GDM1 (cell line): Measurements from ENCODE around the gene C1QTNF9.
A peak's percentile ranks its signal among the peaks of the same experiment; 100 is the strongest.
"Not testable (repeated sequence)": the region's sequence is repeated elsewhere in the genome, so short reads cannot be mapped to it uniquely, and the experiment has no call there.

Experiments
- DNase-seq: peaks from one replicate; lab custom pipeline; 2025; lab: John Stamatoyannopoulos, UW

C1QTNF9 gene

GRCh38 chr13:24309300-24309699, at the start of gene C1QTNF9:
Gene C1QTNF9 (plus strand): TSS chr13:24309580. CDS start chr13:24316004, 6,424 bp downstream.
- DNase-seq = not testable (repeated sequence)

- no peak for DNase-seq
These were observed 47.8 kb upstream of the C1QTNF9 start for GRCh38 chr13:24261566-24261965.

GRCh38 chr13:24263632-24264031, 45.7 kb upstream of the C1QTNF9 start:
- no peak for DNase-seq

- peak; percentile 65 for DNase-seq
These were observed 44.4 kb upstream of the C1QTNF9 start for GRCh38 chr13:24264976-24265375.

- DNase-seq = no peak
These were observed 43.9 kb upstream of the C1QTNF9 start for GRCh38 chr13:24265453-24265852.

- DNase-seq = no peak
These were observed 42.1 kb upstream of the C1QTNF9 start for GRCh38 chr13:24267274-24267673.

GRCh38 chr13:24267801-24268200, 41.6 kb upstream of the C1QTNF9 start:
- DNase-seq = no peak

GRCh38 chr13:24269821-24270220, 39.6 kb upstream of the C1QTNF9 start:
- no peak for DNase-seq

GRCh38 chr13:24270639-24271141, 38.7 kb upstream of the C1QTNF9 start:
- DNase-seq = peak; percentile 64

GRCh38 chr13:24271231-24271600, 38.2 kb upstream of the C1QTNF9 start:
- no peak for DNase-seq

- peak; percentile 78 for DNase-seq
These were observed 37.6 kb upstream of the C1QTNF9 start for GRCh38 chr13:24271601-24272451.

- DNase-seq = no peak
These were observed 36.8 kb upstream of the C1QTNF9 start for GRCh38 chr13:24272452-24273161.

GRCh38 chr13:24273926-24274325, 35.5 kb upstream of the C1QTNF9 start:
- DNase-seq = no peak

GRCh38 chr13:24274452-24275021, 34.8 kb upstream of the C1QTNF9 start:
- peak; percentile 56 for DNase-seq

- DNase-seq = no peak
These were observed 34.3 kb upstream of the C1QTNF9 start for GRCh38 chr13:24275041-24275440.

GRCh38 chr13:24276306-24276705, 33.1 kb upstream of the C1QTNF9 start:
- DNase-seq = peak; percentile 11

- no peak for DNase-seq
These were observed 32.5 kb upstream of the C1QTNF9 start for GRCh38 chr13:24276861-24277260.

GRCh38 chr13:24277761-24278160, 31.6 kb upstream of the C1QTNF9 start:
- no peak for DNase-seq

- DNase-seq = no peak
These were observed 29.9 kb upstream of the C1QTNF9 start for GRCh38 chr13:24279327-24280110.

- DNase-seq = no peak
These were observed 28.7 kb upstream of the C1QTNF9 start for GRCh38 chr13:24280720-24281119.

- no peak for DNase-seq
These were observed 28.0 kb upstream of the C1QTNF9 start for GRCh38 chr13:24281188-24282008.
